ENCODE results near the gene ADH1B.

GRCh38 chr4:99321241-99322191 lies at the start of gene ADH1B:
- no peak for TF ChIP-seq CTCF (IDR thresholded peaks at IDR 0.05)
- no peak for TF ChIP-seq ZFX (IDR thresholded peaks at IDR 0.05; ENCODE audit: borderline replicate concordance)
